Neutrophil (primary cell): ENCODE measurements around the gene DPP7.

ENCODE experiments used
- H3K27ac ChIP-seq: fragments of 200-600 bp; sonication (generic); 2 replicates; pipeline ENCODE4 v1.5.1; 2016; ENCODE audit warnings: mild to moderate bottlenecking, moderate library complexity
- H3K27me3 ChIP-seq: fragments of 200-600 bp; sonication (generic); 2 replicates; pipeline ENCODE4 v1.6.0; 2016; ENCODE audit warnings: mild to moderate bottlenecking
- H3K36me3 ChIP-seq: fragments of 200-600 bp; sonication (generic); 2 replicates; pipeline ENCODE4 v1.5.1; 2017
- H3K4me1 ChIP-seq, 2 experiments: fragments of 200-600 bp in 1 of 2; sonication (generic) in 1 of 2; 1 replicate in 1 of 2; 2 replicates in 1 of 2; pipeline versions ENCODE4 v1.5.1 to v1.6.1; 2013 to 2016; ENCODE audit warnings: low read depth in 1 of 2, low read length in 1 of 2, mild to moderate bottlenecking in 1 of 2, moderate library complexity in 1 of 2; ENCODE audit not compliant: control insufficient read depth in 1 of 2, insufficient read depth in 1 of 2
- H3K4me3 ChIP-seq, 2 experiments: fragments of 200-600 bp in 1 of 2; sonication (generic) in 1 of 2; 1 replicate in 1 of 2; 2 replicates in 1 of 2; pipeline ENCODE4 v1.5.1; 2013 to 2016; ENCODE audit warnings: low read depth in 1 of 2, low read length in 1 of 2, mild to moderate bottlenecking in 1 of 2, moderate library complexity in 1 of 2
- H3K9me3 ChIP-seq: fragments of 200-600 bp; sonication (generic); 2 replicates; pipeline ENCODE4 v1.5.1; 2016
- CTCF ChIP-seq: fragments of 200-600 bp; sonication (generic); IDR thresholded peaks from 2 replicates; pipeline ENCODE4 v1.5.1; 2016; ENCODE audit warnings: antibody characterized with exemption

The DPP7 gene

GRCh38 chr9:137115394-137116026 is 977 bp upstream of the DPP7 start:
- Histone ChIP-seq H3K4me3 (peak overlapping the region in 1 of 2 experiments; percentile 78), H3K9me3 (no peaks in the 10 kb centered on the region), H3K4me1 (peaks cover 7 to 14% of the 10 kb centered on the region in 2 experiments), H3K27me3 (peaks cover 42% of the 10 kb centered on the region), H3K36me3 (peaks cover 4% of the 10 kb centered on the region), H3K27ac (no peak overlapping the region)
- no peak for TF ChIP-seq CTCF

GRCh38 chr9:137114220-137114612 is 317 bp downstream of the DPP7 start:
- H3K9me3 ChIP-seq = no peaks in the 10 kb centered on the region
- no peak overlapping the region for H3K27ac ChIP-seq
- H3K4me1 ChIP-seq = peaks cover 7 to 14% of the 10 kb centered on the region in 2 experiments
- peaks cover 42% of the 10 kb centered on the region for H3K27me3 ChIP-seq
- peaks cover 17% of the 10 kb centered on the region for H3K36me3 ChIP-seq
- TF ChIP-seq CTCF = no peak
- peak overlapping the region; percentile 54 to 78 for H3K4me3 ChIP-seq

- H3K9me3 ChIP-seq = no peaks in the 10 kb centered on the region
- H3K27me3 ChIP-seq = peaks cover 42% of the 10 kb centered on the region
- no peak for TF ChIP-seq CTCF
- peaks cover 23% of the 10 kb centered on the region for H3K36me3 ChIP-seq
- peaks cover 7 to 14% of the 10 kb centered on the region in 2 experiments for H3K4me1 ChIP-seq
- H3K4me3 ChIP-seq = no peak overlapping the region
- H3K27ac ChIP-seq = no peak overlapping the region
Observed at GRCh38 chr9:137113385-137114159, 961 bp downstream of the DPP7 start.

GRCh38 chr9:137112564-137113384 is 1.8 kb downstream of the DPP7 start:
- Histone ChIP-seq H3K27ac (no peak overlapping the region), H3K9me3 (no peaks in the 10 kb centered on the region), H3K4me1 (peaks cover 7 to 14% of the 10 kb centered on the region in 2 experiments), H3K36me3 (peaks cover 31% of the 10 kb centered on the region), H3K27me3 (peaks cover 42% of the 10 kb centered on the region), H3K4me3 (no peak overlapping the region)
- TF ChIP-seq CTCF = no peak

- Histone ChIP-seq H3K27me3 (peaks cover 36% of the 10 kb centered on the region), H3K36me3 (peaks cover 39% of the 10 kb centered on the region), H3K4me3 (no peak overlapping the region), H3K27ac (no peak overlapping the region), H3K9me3 (no peaks in the 10 kb centered on the region), H3K4me1 (peaks cover 7 to 14% of the 10 kb centered on the region in 2 experiments)
- no peak for TF ChIP-seq CTCF
Observed at GRCh38 chr9:137111788-137112563, 2.6 kb downstream of the DPP7 start.
